ENCODE data around the gene TNFAIP8. TPM values are rescaled to one million over a fixed set of nuclear protein-coding genes. Genes with fewer than 3 reads are reported as not detected.
"Not testable (repeated sequence)": the region's sequence is repeated elsewhere in the genome, so short reads cannot be mapped to it uniquely, and the experiment has no call there.

TNFAIP8 gene
- total RNA-seq, 1 donor from 2014 or later: 3.2 TPM

GRCh38 chr5:119410448-119411159, 54.8 kb downstream of the TNFAIP8 start:
- H3K4me3 ChIP-seq: no peak overlapping the region
- H3K27ac ChIP-seq (replicated peaks): no peak overlapping the region
- H3K4me1 ChIP-seq: peaks cover 9% of the 10 kb centered on the region
- no peaks in the 10 kb centered on the region for H3K9me3 ChIP-seq (replicated peaks)
- peaks cover 27% of the 10 kb centered on the region for H3K27me3 ChIP-seq (ENCODE audit: low read depth)
- intact Hi-C loops (cut with micrococcal nuclease): loop anchor here (5.0 to 10.0 kb wide), 2 partner anchors 126 to 423 kb away; partner anchors contain the start of gene DTWD2
- no peak for DNase-seq
- no peak for TF ChIP-seq CTCF (IDR thresholded peaks at IDR 0.05; ENCODE audit: borderline replicate concordance)
- H3K36me3 ChIP-seq: no peaks in the 10 kb centered on the region

- peaks cover 19% of the 10 kb centered on the region for H3K27me3 ChIP-seq (ENCODE audit: low read depth)
- H3K4me1 ChIP-seq: peaks cover 9% of the 10 kb centered on the region
- H3K27ac ChIP-seq (replicated peaks): peak overlapping the region; percentile 74
- intact Hi-C loops (cut with micrococcal nuclease): loop anchor here (5.0 to 10.0 kb wide), 2 partner anchors 127 to 424 kb away; partner anchors contain the start of gene DTWD2
- peak; percentile 96 for TF ChIP-seq CTCF (IDR thresholded peaks at IDR 0.05; ENCODE audit: borderline replicate concordance)
- H3K4me3 ChIP-seq: peak overlapping the region; percentile 71
- peak; percentile 25 for DNase-seq
- no peaks in the 10 kb centered on the region for H3K36me3 ChIP-seq
- no peaks in the 10 kb centered on the region for H3K9me3 ChIP-seq (replicated peaks)
Observed at GRCh38 chr5:119411361-119412278, 55.8 kb downstream of the TNFAIP8 start.

GRCh38 chr5:119412279-119413227, 56.7 kb downstream of the TNFAIP8 start:
- TF ChIP-seq CTCF (IDR thresholded peaks at IDR 0.05; ENCODE audit: borderline replicate concordance): no peak

GRCh38 chr5:119414124-119414734, 58.4 kb downstream of the TNFAIP8 start:
- not testable (repeated sequence) for DNase-seq; H3K27me3 ChIP-seq (ENCODE audit: low read depth); H3K9me3 ChIP-seq (replicated peaks); H3K4me1 ChIP-seq; H3K27ac ChIP-seq (replicated peaks); H3K4me3 ChIP-seq; H3K36me3 ChIP-seq
- intact Hi-C loops (cut with micrococcal nuclease): loop anchor here (5.0 to 10.0 kb wide), 2 partner anchors 129 to 427 kb away; partner anchors contain the start of gene DTWD2

More at GRCh38 chr5:119412279-119413227, 56.7 kb downstream of the TNFAIP8 start:
- no peaks in the 10 kb centered on the region for H3K9me3 ChIP-seq (replicated peaks)
- H3K4me3 ChIP-seq: peak overlapping the region; percentile 71
- DNase-seq: no peak
- H3K4me1 ChIP-seq: peaks cover 9% of the 10 kb centered on the region
- intact Hi-C loops (cut with micrococcal nuclease): loop anchor here (5.0 to 10.0 kb wide), 2 partner anchors 128 to 425 kb away; partner anchors contain the start of gene DTWD2
- no peak overlapping the region for H3K27ac ChIP-seq (replicated peaks)
- peaks cover 9% of the 10 kb centered on the region for H3K27me3 ChIP-seq (ENCODE audit: low read depth)
- H3K36me3 ChIP-seq: no peaks in the 10 kb centered on the region

- intact Hi-C loops (cut with micrococcal nuclease): loop anchor here (10.0 kb wide), 1 partner anchor 133 kb away; no protein-coding TSS in a partner anchor
- no peak overlapping the region for H3K27ac ChIP-seq (replicated peaks)
- H3K27me3 ChIP-seq (ENCODE audit: low read depth): no peaks in the 10 kb centered on the region
- H3K9me3 ChIP-seq (replicated peaks): no peaks in the 10 kb centered on the region
- no peak for TF ChIP-seq CTCF (IDR thresholded peaks at IDR 0.05; ENCODE audit: borderline replicate concordance)
- no peaks in the 10 kb centered on the region for H3K4me1 ChIP-seq
- H3K36me3 ChIP-seq: no peaks in the 10 kb centered on the region
- H3K4me3 ChIP-seq: no peak overlapping the region
- DNase-seq: no peak
Observed at GRCh38 chr5:119417891-119418605, 62.2 kb downstream of the TNFAIP8 start.

Measured in left ventricle myocardium inferior (tissue), 1 donor.